ENCODE data around the gene ST3GAL3. TPM values are rescaled to one million over a fixed set of nuclear protein-coding genes. Genes with fewer than 3 reads are reported as not detected.
A peak's percentile ranks its signal among the peaks of the same experiment; 100 is the strongest.

Gene ST3GAL3
- total and polyA plus RNA-seq, 10 of the 15 experiments (the other 5 are each of a cell fraction or from before 2014, with no cell fraction given), result 1.2 to 19.3 (median 11.0) TPM

DNA sequence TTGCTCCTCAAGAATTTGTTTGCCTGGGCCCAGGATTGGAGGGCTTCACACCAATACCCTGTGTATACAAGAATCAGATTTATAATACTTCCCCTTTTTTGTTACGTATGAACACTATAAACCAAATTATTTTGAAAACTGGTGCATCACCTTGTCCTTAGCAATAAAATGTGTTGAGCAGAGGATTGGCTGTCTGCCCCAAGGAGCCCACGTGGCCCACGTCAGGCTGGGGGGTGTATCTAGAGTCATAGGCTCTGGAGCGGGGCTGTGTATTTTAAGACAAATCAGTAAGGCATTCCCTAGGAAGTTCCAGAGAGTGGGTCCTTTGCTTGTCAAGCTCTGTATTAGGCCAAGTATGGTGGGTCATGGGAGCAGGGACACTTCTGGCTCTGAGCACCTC, 2.0 kb upstream of the ST3GAL3 start (continued):
- TF ChIP-seq, protein P1, sequence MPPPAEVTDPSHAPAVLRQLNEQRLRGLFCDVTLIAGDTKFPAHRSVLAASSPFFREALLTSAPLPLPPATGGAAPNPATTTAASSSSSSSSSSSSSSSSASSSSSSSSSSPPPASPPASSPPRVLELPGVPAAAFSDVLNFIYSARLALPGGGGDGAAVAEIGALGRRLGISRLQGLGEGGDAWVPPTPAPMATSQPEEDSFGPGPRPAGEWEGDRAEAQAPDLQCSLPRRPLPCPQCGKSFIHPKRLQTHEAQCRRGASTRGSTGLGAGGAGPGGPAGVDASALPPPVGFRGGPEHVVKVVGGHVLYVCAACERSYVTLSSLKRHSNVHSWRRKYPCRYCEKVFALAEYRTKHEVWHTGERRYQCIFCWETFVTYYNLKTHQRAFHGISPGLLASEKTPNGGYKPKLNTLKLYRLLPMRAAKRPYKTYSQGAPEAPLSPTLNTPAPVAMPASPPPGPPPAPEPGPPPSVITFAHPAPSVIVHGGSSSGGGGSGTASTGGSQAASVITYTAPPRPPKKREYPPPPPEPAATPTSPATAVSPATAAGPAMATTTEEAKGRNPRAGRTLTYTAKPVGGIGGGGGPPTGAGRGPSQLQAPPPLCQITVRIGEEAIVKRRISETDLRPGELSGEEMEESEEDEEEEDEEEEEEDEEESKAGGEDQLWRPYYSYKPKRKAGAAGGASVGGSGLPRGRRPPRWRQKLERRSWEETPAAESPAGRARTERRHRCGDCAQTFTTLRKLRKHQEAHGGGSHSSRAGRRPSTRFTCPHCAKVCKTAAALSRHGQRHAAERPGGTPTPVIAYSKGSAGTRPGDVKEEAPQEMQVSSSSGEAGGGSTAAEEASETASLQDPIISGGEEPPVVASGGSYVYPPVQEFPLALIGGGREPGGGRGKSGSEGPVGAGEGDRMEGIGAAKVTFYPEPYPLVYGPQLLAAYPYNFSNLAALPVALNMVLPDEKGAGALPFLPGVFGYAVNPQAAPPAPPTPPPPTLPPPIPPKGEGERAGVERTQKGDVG (CRISPR knock-in tag; IDR thresholded peaks at IDR 0.05), result no peak
- TF ChIP-seq ATF7 (IDR thresholded peaks at IDR 0.05; ENCODE audit: low read depth) (no peak), IKZF1 (conservative IDR thresholded peaks at IDR 0.05) (no peak), SREBF1 (IDR thresholded peaks at IDR 0.05; ENCODE audit: low read length) (no peak), RUNX3 (IDR thresholded peaks at IDR 0.05; ENCODE audit: low read length) (no peak)

DNA sequence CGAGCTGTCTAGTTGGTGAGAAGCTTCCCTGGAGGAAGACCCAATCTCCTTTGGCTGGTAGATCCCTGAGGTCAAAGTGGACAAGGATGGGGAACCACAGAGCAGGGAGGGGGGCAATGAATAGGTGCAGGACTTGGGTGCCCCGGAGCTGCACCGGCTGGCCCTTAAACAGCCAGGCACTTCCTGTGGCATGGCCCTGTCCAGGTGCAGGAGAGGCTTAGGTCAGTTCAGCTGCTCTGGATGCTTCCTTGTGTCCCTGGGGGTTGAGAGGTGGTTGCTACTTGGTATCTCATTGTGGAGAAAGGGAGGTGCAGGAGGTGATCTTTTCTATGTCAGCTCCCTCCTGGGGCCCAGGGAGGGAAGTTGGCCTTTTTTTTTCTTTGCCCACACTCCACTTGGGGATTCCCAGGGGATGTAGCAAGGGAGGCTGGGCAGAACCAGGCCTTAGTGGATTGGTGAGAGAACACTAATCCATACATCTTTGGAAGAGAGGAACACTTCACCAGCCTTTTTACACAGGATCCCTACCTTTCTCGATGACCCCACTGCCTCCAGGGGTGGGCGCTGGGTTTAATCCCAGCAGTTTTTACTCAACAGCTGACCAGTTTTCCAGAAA, 1.2 kb upstream of the ST3GAL3 start:
- no peak for DNase-seq (ENCODE audit: low read depth, low spot score)
- H2AFZ ChIP-seq (ENCODE audit: control insufficient read depth, low read depth, low read length), result no peak overlapping the region
- ChIA-PET CTCF (interaction anchor here (1.1 to 5.0 kb wide), 5 partner anchors 52 to 479 kb away, joined by 3 to 27 read pairs (median 7); no protein-coding TSS in a partner anchor), SMC1A (ENCODE audit: uncharacterized antibody, unreplicated experiment) (interaction anchor here (0.6 to 2.8 kb wide), 7 partner anchors 8 to 240 kb away, joined by 3 to 8 read pairs (median 4); no protein-coding TSS in a partner anchor), POLR2A (interaction anchor here (2.2 to 2.5 kb wide), 2 partner anchors 54 to 64 kb away, joined by 4 to 37 read pairs; partner anchors contain the start of gene KDM4A), RAD21 (ENCODE audit: unreplicated experiment) (interaction anchor here (0.5 to 2.0 kb wide), 5 partner anchors 27 to 229 kb away, joined by 3 to 16 read pairs (median 3); partner anchors contain the start of gene KDM4A)
- peaks cover 3% of the 10 kb centered on the region; the same call in 1 of the 2 replicates for H3K4me1 ChIP-seq (ENCODE audit: control insufficient read depth, insufficient read depth, low read length)
- WGBS (ENCODE audit: insufficient coverage, insufficient replicate concordance, low lambda C conversion rate, missing lambda C conversion rate), result 27% methylated on average over 5 of the region's 5 CpGs
- no peaks in the 10 kb centered on the region for H3K9me3 ChIP-seq (replicated peaks; ENCODE audit: control insufficient read depth, insufficient read depth, low read length)
- peak overlapping the region; percentile 78 for H3K4me3 ChIP-seq
- no peaks in the 10 kb centered on the region for H4K20me1 ChIP-seq (ENCODE audit: control insufficient read depth, insufficient read depth)
- peaks cover 34% of the 10 kb centered on the region for H3K79me2 ChIP-seq (ENCODE audit: control insufficient read depth, insufficient read depth, low read length)
- intact Hi-C loops (cut with micrococcal nuclease; ENCODE audit: unreplicated experiment) (loop anchor here (2.0 to 5.0 kb wide), 3 partner anchors 55 to 241 kb away; partner anchors contain the start of genes IPO13 and KDM4A), in situ Hi-C loops (cut with MboI) (no loop called here)
- TF ChIP-seq EED (IDR thresholded peaks at IDR 0.05; ENCODE audit: low read depth) (0 out of 2 replicates have a peak, but pooled peaks have one; percentile 20), SUPT20H (IDR thresholded peaks at IDR 0.05; ENCODE audit: borderline replicate concordance, control insufficient read depth, low read depth, low read length) (no peak), JUND (IDR thresholded peaks at IDR 0.05; ENCODE audit: low read depth, low read length) (no peak), ZNF274 (IDR thresholded peaks at IDR 0.05; ENCODE audit: insufficient read depth, insufficient read length) (no peak), POLR2A (IDR thresholded peaks at IDR 0.05; ENCODE audit: low read depth, low read length) (peak; percentile 23), PML (IDR thresholded peaks at IDR 0.05; ENCODE audit: low read length) (peak; percentile 29; the same call in 1 of the 2 replicates)
- no TSS peak for BruUV-seq (replicated peaks)
- peak overlapping the region; percentile 93 for H3K4me2 ChIP-seq (ENCODE audit: control insufficient read depth, insufficient read depth)
- H3K9ac ChIP-seq (ENCODE audit: control insufficient read depth, insufficient read depth, low read length), result peak overlapping the region; percentile 96
- no peak for FAIRE-seq
- no peak; the same call in 2 of the 3 replicates for ATAC-seq
- H3K27ac ChIP-seq (ENCODE audit: control insufficient read depth, insufficient read depth), result peak overlapping the region; percentile 71
- H3K27me3 ChIP-seq (replicated peaks in 1 of 2; ENCODE audit: control insufficient read depth in 2 of 2, insufficient read depth in 2 of 2, low read length in 1 of 2), result no peaks in the 10 kb centered on the region
- H3K36me3 ChIP-seq (ENCODE audit: control insufficient read depth in 2 of 2, insufficient read depth in 2 of 2, low read length in 1 of 2), result peaks cover 8 to 14% of the 10 kb centered on the region in 2 experiments; a peak in 3 of 4 replicates

All from GM12878 (cell line).